ENCODE results near the gene IL12RB1.
A peak's percentile ranks its signal among the peaks of the same experiment; 100 is the strongest.

The IL12RB1 gene

DNA sequence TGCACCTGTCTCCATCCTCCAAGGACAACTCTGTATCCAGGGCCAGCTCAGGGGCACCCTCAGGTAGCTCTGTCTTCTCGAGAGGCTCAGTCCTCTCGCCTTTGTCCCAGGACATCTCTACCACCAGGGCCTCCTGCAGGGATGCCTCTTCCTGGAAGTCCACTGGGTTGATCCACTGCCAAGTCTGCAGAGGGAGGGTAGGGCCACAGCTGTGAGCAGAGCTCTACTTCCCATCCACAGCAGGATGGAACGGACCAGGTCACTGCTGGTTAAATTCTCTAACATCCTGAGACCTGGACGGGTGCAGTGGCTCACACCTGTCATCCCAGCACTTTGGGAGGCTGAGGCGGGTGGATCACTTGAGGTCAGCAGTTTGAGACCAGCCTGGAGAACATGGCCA lies 26.8 kb downstream of the IL12RB1 start:
- TF ChIP-seq, protein P1, sequence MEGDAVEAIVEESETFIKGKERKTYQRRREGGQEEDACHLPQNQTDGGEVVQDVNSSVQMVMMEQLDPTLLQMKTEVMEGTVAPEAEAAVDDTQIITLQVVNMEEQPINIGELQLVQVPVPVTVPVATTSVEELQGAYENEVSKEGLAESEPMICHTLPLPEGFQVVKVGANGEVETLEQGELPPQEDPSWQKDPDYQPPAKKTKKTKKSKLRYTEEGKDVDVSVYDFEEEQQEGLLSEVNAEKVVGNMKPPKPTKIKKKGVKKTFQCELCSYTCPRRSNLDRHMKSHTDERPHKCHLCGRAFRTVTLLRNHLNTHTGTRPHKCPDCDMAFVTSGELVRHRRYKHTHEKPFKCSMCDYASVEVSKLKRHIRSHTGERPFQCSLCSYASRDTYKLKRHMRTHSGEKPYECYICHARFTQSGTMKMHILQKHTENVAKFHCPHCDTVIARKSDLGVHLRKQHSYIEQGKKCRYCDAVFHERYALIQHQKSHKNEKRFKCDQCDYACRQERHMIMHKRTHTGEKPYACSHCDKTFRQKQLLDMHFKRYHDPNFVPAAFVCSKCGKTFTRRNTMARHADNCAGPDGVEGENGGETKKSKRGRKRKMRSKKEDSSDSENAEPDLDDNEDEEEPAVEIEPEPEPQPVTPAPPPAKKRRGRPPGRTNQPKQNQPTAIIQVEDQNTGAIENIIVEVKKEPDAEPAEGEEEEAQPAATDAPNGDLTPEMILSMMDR (IDR thresholded peaks at IDR 0.05) = no peak
- H3K27ac ChIP-seq = no peak overlapping the region
- no peak overlapping the region for H3K4me3 ChIP-seq
- no peak for DNase-seq (ENCODE audit: low spot score)

DNA sequence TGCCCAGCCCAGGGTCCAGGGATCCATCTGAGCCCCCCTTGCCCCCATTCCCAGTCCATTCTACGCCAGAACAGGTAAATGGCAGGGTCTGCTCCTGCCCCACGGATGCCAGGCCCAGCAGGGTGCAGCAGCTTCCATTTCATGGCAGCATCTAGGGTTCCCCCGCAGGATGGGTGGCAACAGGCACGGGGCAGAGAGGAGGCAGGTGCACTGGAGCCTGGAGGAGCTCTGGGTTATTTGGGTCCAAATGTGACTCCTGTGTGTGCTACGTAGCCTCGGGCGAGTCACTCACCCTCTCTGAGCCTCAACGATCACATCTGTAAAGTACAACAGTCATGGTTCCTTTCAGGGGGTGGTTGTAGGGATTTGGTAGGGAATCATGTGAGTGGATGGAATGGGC lies 27.4 kb downstream of the IL12RB1 start:
- Histone ChIP-seq H3K4me3 (no peak overlapping the region), H3K27ac (no peak overlapping the region)
- DNase-seq (ENCODE audit: low spot score) = no peak
- TF ChIP-seq, protein P1 (IDR thresholded peaks at IDR 0.05) = no peak

DNA sequence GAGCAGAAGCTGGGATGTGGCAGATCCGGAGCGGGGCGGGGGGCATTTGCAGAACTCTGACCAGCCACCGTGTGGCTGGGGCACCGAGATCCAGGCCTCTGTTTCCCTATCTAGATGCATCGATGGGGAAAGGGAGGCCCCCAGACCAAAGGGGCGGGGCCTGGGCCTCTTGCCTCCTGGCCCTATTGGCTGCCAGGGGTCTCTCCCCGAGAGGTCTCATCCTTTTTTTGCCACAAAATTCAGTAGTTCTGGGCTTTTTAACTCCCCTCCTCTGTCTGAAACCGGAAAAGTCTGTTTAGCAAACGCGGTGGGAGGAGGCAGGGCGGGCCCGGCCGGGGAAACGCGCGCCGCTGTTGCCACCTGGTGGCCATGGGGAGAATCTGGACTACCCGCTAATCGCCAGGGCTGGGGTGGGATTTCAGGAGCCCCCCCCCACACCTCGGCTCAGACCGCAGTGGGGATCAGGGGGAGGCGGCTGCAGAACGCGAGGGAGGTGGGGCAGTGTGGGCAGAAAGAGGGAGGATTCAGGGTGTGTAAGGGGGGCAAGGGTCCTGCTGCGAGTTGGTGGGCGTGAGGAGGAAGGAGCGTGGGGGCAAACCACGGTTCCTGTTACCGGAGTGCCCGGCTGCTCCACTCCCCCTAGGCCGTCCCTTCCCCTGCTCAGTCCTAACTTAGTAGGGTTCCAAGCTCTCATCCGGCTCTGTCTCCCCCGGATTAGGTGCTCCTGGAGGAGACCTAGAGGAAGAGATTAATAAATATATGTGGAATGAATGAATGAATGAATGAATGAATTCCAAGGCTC lies 28.3 kb downstream of the IL12RB1 start:
- TF ChIP-seq, protein P1 (IDR thresholded peaks at IDR 0.05) = peak; percentile 97
- peak overlapping the region; percentile 70 to 91 for H3K27ac ChIP-seq
- H3K4me3 ChIP-seq = peak overlapping the region; percentile 47
- DNase-seq (ENCODE audit: low spot score) = peak; percentile 86

DNA sequence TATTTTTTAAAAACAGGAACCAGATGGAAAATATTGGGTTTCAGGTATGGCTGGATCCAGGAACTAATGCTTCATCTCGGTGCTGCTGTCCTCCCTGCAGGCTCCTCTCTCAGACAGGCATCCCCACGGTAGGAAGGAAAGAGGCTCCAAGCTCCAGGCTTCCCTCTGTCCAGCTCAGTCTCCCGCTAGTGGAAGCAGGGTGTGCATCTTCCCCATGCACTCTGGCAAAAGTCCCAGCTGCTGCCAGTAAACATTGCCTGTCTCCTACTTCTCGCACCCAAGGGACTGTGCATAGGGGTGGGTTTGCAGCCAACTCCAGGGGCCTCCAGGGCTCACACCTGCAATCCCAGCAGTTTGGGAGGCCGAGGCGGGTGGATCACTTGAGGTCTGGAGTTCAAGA lies 29.2 kb downstream of the IL12RB1 start:
- H3K27ac ChIP-seq = peak overlapping the region; percentile 70 to 91
- TF ChIP-seq, protein P1 (IDR thresholded peaks at IDR 0.05) = no peak
- H3K4me3 ChIP-seq = no peak overlapping the region
- no peak for DNase-seq (ENCODE audit: low spot score)

DNA sequence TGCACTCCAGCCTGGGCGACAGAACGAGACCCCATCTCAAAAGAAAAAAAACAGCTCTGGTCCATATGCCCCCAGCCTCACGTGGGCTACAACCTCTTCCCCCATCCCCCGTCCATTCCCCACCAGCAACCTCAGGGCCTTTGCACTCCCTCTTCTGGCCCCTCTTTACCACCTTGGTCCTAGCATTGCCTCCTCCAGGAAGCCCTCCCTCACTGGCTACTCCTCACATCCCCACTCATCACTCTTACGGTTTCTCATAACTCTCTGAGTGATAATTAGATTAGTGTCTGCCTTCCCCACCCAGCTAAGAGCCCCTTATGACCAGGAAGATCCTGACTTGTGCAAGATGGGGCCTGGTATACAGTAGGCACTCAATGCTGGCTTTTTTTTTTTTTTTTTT lies 30.8 kb downstream of the IL12RB1 start:
- TF ChIP-seq, protein P1 (IDR thresholded peaks at IDR 0.05) = no peak
- Histone ChIP-seq H3K4me3 (no peak overlapping the region), H3K27ac (no peak overlapping the region)
- no peak for DNase-seq (ENCODE audit: low spot score)

DNA sequence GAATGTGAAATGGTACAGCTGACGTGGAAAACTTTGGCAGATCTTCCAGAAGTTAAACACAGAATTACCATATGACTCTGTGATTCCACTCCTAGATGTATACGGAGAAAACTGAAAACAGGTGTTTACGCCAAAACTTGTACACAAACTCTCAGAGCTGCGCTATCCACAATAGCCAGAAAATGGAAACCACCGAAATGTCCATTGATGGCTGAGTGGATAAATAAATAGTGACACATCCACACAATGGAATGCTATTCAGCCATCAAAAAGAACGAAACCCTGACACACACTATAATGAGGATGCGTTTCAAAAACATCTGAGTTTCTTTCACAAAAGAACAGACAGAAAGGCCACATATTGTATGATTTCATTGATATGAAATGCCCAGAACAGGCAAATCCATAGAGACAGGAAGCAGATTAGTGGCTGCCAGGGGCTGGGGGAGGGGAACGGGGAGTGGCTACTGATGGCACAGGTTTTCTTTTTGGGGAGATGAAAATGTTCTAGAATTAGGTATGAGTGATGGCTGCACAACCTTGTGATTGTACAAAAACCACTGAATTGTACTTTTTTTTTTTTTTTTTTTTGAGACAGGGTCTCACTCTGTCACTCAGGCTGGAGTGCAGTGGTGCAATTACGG lies 33.0 kb downstream of the IL12RB1 start:
- H3K27ac ChIP-seq = peak overlapping the region; percentile 46 to 61
- TF ChIP-seq, protein P1 (IDR thresholded peaks at IDR 0.05) = no peak
- H3K4me3 ChIP-seq = no peak overlapping the region
- DNase-seq (ENCODE audit: low spot score) = no peak

DNA sequence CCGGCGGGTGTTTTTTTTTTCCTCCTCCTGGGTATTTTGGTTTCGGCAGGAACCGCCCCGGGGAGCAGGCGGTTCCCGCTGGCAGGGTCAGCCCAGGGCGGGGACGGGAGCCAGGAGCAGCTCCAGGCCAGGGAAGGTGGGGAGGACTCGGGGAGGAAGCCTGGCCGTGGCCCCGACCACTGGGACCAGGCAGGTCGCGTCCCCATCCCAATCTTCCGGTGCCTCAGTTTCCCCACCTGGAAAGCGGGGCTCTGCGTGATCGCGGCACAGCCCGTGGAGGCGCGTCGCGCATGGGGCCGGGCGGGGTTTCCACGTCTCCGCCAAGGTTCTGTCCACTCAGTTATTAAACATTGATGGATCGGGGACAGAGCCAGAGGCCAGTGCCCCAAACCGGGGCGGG lies 34.8 kb downstream of the IL12RB1 start:
- TF ChIP-seq, protein P1 (IDR thresholded peaks at IDR 0.05) = no peak
- DNase-seq (ENCODE audit: low spot score) = no peak
- peak overlapping the region; percentile 76 to 91 for H3K27ac ChIP-seq
- peak overlapping the region; percentile 62 for H3K4me3 ChIP-seq
